Activated naive CD4-positive, alpha-beta T cell treated with anti-CD3 and anti-CD28 coated beads, Interleukin-2, amount 50 U/mL, for 24 hours (primary cell): ENCODE data around the gene FAM131C.
A peak's percentile ranks its signal among the peaks of the same experiment; 100 is the strongest.

Experiments used
- H3K27ac Mint-ChIP-seq: one replicate; pipeline ENCODE4 v1.8.0; 2021; ENCODE audit warnings: mild to moderate bottlenecking, mixed read lengths
- H3K27me3 Mint-ChIP-seq: one replicate; pipeline ENCODE4 v1.8.0; 2021; ENCODE audit warnings: mixed read lengths
- H3K36me3 Mint-ChIP-seq: one replicate; pipeline ENCODE4 v1.8.0; 2021; ENCODE audit warnings: mixed read lengths
- H3K4me1 Mint-ChIP-seq: one replicate; pipeline ENCODE4 v1.8.0; 2021; ENCODE audit warnings: mixed read lengths
- H3K4me3 Mint-ChIP-seq: one replicate; pipeline ENCODE4 v1.8.0; 2021; ENCODE audit warnings: mild to moderate bottlenecking, mixed read lengths
- H3K9me3 Mint-ChIP-seq: one replicate; pipeline ENCODE4 v1.8.0; 2021; ENCODE audit warnings: mixed read lengths

FAM131C gene

GRCh38 chr1:16073490-16074119 is at the start of gene FAM131C:
TSS of gene FAM131C (minus strand) at chr1:16073651. CDS start at chr1:16073442, 209 bp downstream.
- peaks cover 7% of the 10 kb centered on the region for H3K27me3 Mint-ChIP-seq
- peak within 1 kb of the TSS; percentile 86 for H3K4me3 Mint-ChIP-seq
- no peak within 1 kb of the TSS for H3K27ac Mint-ChIP-seq
- no peaks in the 10 kb centered on the region for H3K36me3 Mint-ChIP-seq
- peaks cover 15% of the 10 kb centered on the region for H3K4me1 Mint-ChIP-seq
- H3K9me3 Mint-ChIP-seq: no peaks in the 10 kb centered on the region

- no peaks in the 10 kb centered on the region for H3K9me3 Mint-ChIP-seq
- no peaks in the 10 kb centered on the region for H3K27me3 Mint-ChIP-seq
- H3K4me1 Mint-ChIP-seq: peaks cover 7% of the 10 kb centered on the region
- H3K27ac Mint-ChIP-seq: no peak overlapping the region
- no peak overlapping the region for H3K4me3 Mint-ChIP-seq
- H3K36me3 Mint-ChIP-seq: no peaks in the 10 kb centered on the region
Measured at GRCh38 chr1:16122916-16123315, 49.5 kb upstream of the FAM131C start.

GRCh38 chr1:16122350-16122881 is 49.0 kb upstream of the FAM131C start:
- H3K4me1 Mint-ChIP-seq: peaks cover 7% of the 10 kb centered on the region

GRCh38 chr1:16120940-16121410 is 47.5 kb upstream of the FAM131C start:
- H3K9me3 Mint-ChIP-seq: no peaks in the 10 kb centered on the region
- peaks cover 7% of the 10 kb centered on the region for H3K4me1 Mint-ChIP-seq
- no peak overlapping the region for H3K4me3 Mint-ChIP-seq
- no peaks in the 10 kb centered on the region for H3K27me3 Mint-ChIP-seq
- no peaks in the 10 kb centered on the region for H3K36me3 Mint-ChIP-seq
- no peak overlapping the region for H3K27ac Mint-ChIP-seq

More at GRCh38 chr1:16122350-16122881, 49.0 kb upstream of the FAM131C start:
- Mint-ChIP-seq H3K9me3 (no peaks in the 10 kb centered on the region), H3K27me3 (no peaks in the 10 kb centered on the region), H3K4me3 (no peak overlapping the region), H3K36me3 (no peaks in the 10 kb centered on the region), H3K27ac (no peak overlapping the region)

- Mint-ChIP-seq H3K9me3 (no peaks in the 10 kb centered on the region), H3K4me1 (peaks cover 7% of the 10 kb centered on the region), H3K36me3 (no peaks in the 10 kb centered on the region), H3K4me3 (no peak overlapping the region), H3K27me3 (no peaks in the 10 kb centered on the region), H3K27ac (no peak overlapping the region)
Measured at GRCh38 chr1:16120407-16120806, 47.0 kb upstream of the FAM131C start.

- Mint-ChIP-seq H3K9me3 (no peaks in the 10 kb centered on the region), H3K4me3 (no peak overlapping the region), H3K27ac (no peak overlapping the region), H3K36me3 (no peaks in the 10 kb centered on the region), H3K4me1 (peaks cover 7% of the 10 kb centered on the region), H3K27me3 (no peaks in the 10 kb centered on the region)
Measured at GRCh38 chr1:16119926-16120325, 46.5 kb upstream of the FAM131C start.

- H3K36me3 Mint-ChIP-seq: no peaks in the 10 kb centered on the region
- H3K4me1 Mint-ChIP-seq: peaks cover 7% of the 10 kb centered on the region
- H3K27ac Mint-ChIP-seq: no peak overlapping the region
- H3K27me3 Mint-ChIP-seq: no peaks in the 10 kb centered on the region
- H3K4me3 Mint-ChIP-seq: no peak overlapping the region
- H3K9me3 Mint-ChIP-seq: no peaks in the 10 kb centered on the region
Measured at GRCh38 chr1:16119504-16119903, 46.1 kb upstream of the FAM131C start.

GRCh38 chr1:16118706-16119105 is 45.3 kb upstream of the FAM131C start:
- H3K27ac Mint-ChIP-seq: no peak overlapping the region
- no peaks in the 10 kb centered on the region for H3K27me3 Mint-ChIP-seq
- no peak overlapping the region for H3K4me3 Mint-ChIP-seq
- H3K9me3 Mint-ChIP-seq: no peaks in the 10 kb centered on the region
- H3K4me1 Mint-ChIP-seq: peaks cover 7% of the 10 kb centered on the region
- H3K36me3 Mint-ChIP-seq: no peaks in the 10 kb centered on the region

- H3K9me3 Mint-ChIP-seq: no peaks in the 10 kb centered on the region
- H3K27ac Mint-ChIP-seq: no peak overlapping the region
Measured at GRCh38 chr1:16117936-16118335, 44.5 kb upstream of the FAM131C start.

GRCh38 chr1:16117369-16117768 is 43.9 kb upstream of the FAM131C start:
- Mint-ChIP-seq H3K4me1 (no peaks in the 10 kb centered on the region), H3K27ac (no peak overlapping the region), H3K9me3 (no peaks in the 10 kb centered on the region), H3K27me3 (no peaks in the 10 kb centered on the region), H3K36me3 (no peaks in the 10 kb centered on the region), H3K4me3 (no peak overlapping the region)

More at GRCh38 chr1:16117936-16118335, 44.5 kb upstream of the FAM131C start:
- H3K4me1 Mint-ChIP-seq: peaks cover 4% of the 10 kb centered on the region
- H3K27me3 Mint-ChIP-seq: no peaks in the 10 kb centered on the region
- no peaks in the 10 kb centered on the region for H3K36me3 Mint-ChIP-seq
- no peak overlapping the region for H3K4me3 Mint-ChIP-seq

GRCh38 chr1:16116625-16117024 is 43.2 kb upstream of the FAM131C start:
- no peaks in the 10 kb centered on the region for H3K27me3 Mint-ChIP-seq
- no peaks in the 10 kb centered on the region for H3K36me3 Mint-ChIP-seq
- H3K4me1 Mint-ChIP-seq: no peaks in the 10 kb centered on the region
- H3K4me3 Mint-ChIP-seq: no peak overlapping the region
- H3K9me3 Mint-ChIP-seq: no peaks in the 10 kb centered on the region
- peak overlapping the region; percentile 1 for H3K27ac Mint-ChIP-seq

- H3K36me3 Mint-ChIP-seq: no peaks in the 10 kb centered on the region
- H3K27me3 Mint-ChIP-seq: no peaks in the 10 kb centered on the region
- no peak overlapping the region for H3K27ac Mint-ChIP-seq
- H3K4me1 Mint-ChIP-seq: no peaks in the 10 kb centered on the region
- no peak overlapping the region for H3K4me3 Mint-ChIP-seq
- no peaks in the 10 kb centered on the region for H3K9me3 Mint-ChIP-seq
Measured at GRCh38 chr1:16116002-16116401, 42.6 kb upstream of the FAM131C start.

- Mint-ChIP-seq H3K9me3 (no peaks in the 10 kb centered on the region), H3K27ac (no peak overlapping the region), H3K4me1 (no peaks in the 10 kb centered on the region), H3K4me3 (no peak overlapping the region), H3K27me3 (no peaks in the 10 kb centered on the region), H3K36me3 (no peaks in the 10 kb centered on the region)
Measured at GRCh38 chr1:16115468-16115983, 42.1 kb upstream of the FAM131C start.

- H3K27ac Mint-ChIP-seq: no peak overlapping the region
- H3K9me3 Mint-ChIP-seq: no peaks in the 10 kb centered on the region
- H3K36me3 Mint-ChIP-seq: no peaks in the 10 kb centered on the region
- no peak overlapping the region for H3K4me3 Mint-ChIP-seq
- H3K4me1 Mint-ChIP-seq: no peaks in the 10 kb centered on the region
- peaks cover 4% of the 10 kb centered on the region for H3K27me3 Mint-ChIP-seq
Measured at GRCh38 chr1:16114527-16115467, 41.3 kb upstream of the FAM131C start.

GRCh38 chr1:16112596-16113555 is 39.4 kb upstream of the FAM131C start:
- Mint-ChIP-seq H3K4me3 (no peak overlapping the region), H3K36me3 (peaks cover 2% of the 10 kb centered on the region), H3K27ac (no peak overlapping the region), H3K9me3 (no peaks in the 10 kb centered on the region), H3K27me3 (peaks cover 4% of the 10 kb centered on the region), H3K4me1 (no peaks in the 10 kb centered on the region)
